Heart left ventricle (tissue), 16 donors: Measurements from ENCODE around the gene DYNC2LI1. TPM values are rescaled to one million over a fixed set of nuclear protein-coding genes. Genes with fewer than 3 reads are reported as not detected.

Source experiments
- ATAC-seq, 4 donors: fragments of 200-7000 bp; cut with Tn5 transposase; one replicate each; pipeline ENCODE4 v1.9.1; 2020 to 2022; ENCODE audit warnings: moderate library complexity in 4 of 4, mild to moderate bottlenecking in 3 of 4, moderate number of reproducible peaks in 1 of 4
- DNase-seq, 5 donors: peaks; one replicate each; pipeline ENCODE4 v3.0.0-alpha.2; 2020
- H3K27ac ChIP-seq, 12 donors: fragments of 200-600 bp; sonication (generic) in 4 of 12; one replicate each; pipeline versions ENCODE4 v1.5.0 to v1.8.0; 2016 to 2022; ENCODE audit warnings: mild to moderate bottlenecking in 2 of 12
- H3K27me3 ChIP-seq, 9 donors: fragments of 200-600 bp; sonication (generic) in 2 of 9; one replicate each; pipeline versions ENCODE4 v1.5.1 to v1.8.0; 2016 to 2022; ENCODE audit warnings: mild to moderate bottlenecking in 3 of 9
- H3K36me3 ChIP-seq, 9 donors: fragments of 200-600 bp; sonication (generic) in 2 of 9; one replicate each; pipeline versions ENCODE4 v1.5.0 to v1.8.0; 2018 to 2022; ENCODE audit warnings: mild to moderate bottlenecking in 2 of 9
- H3K4me1 ChIP-seq, 12 donors: fragments of 200-600 bp; sonication (generic) in 4 of 12; one replicate each; pipeline versions ENCODE4 v1.5.0 to v1.8.0; 2016 to 2022; ENCODE audit warnings: mild to moderate bottlenecking in 3 of 12
- H3K4me3 ChIP-seq, 12 donors: fragments of 200-600 bp; sonication (generic) in 4 of 12; one replicate each; pipeline versions ENCODE4 v1.5.0 to v1.8.0; 2017 to 2022; ENCODE audit warnings: mild to moderate bottlenecking in 9 of 12, moderate library complexity in 4 of 12
- H3K9me3 ChIP-seq, 12 donors: fragments of 200-600 bp; sonication (generic) in 4 of 12; one replicate each; pipeline versions ENCODE4 v1.5.0 to v1.8.0; 2016 to 2022; ENCODE audit warnings: mild to moderate bottlenecking in 1 of 12
- POLR2A ChIP-seq, 2 donors: fragments of 450-650 bp; IDR thresholded peaks; one replicate each; pipeline ENCODE4 v1.6.1; 2017; ENCODE audit warnings: antibody characterized with exemption in 2 of 2, mild to moderate bottlenecking in 2 of 2, moderate library complexity in 2 of 2
- WGBS, 4 donors: extraction: QIAGEN DNeasy Blood & Tissue Kit in 2 of 4; methylation state at CpG; one replicate each; pipeline versions ENCODE4 v1.1.5 to v1.1.7; 2013 to 2018; 5-methylcytosine and 5-hydroxymethylcytosine counted together
- intact Hi-C, 10 donors: fragments of 100-400 bp; cut with DNase I; formaldehyde crosslinking; loops; one replicate each; pipeline versions ENCODE4 v1.11.1 to v1.14.2; 2022
- polyA plus RNA-seq, 2 donors: library from polyadenylated mRNA; stranded (reverse); fragments of 200-250 nt; gene quantifications; one replicate each; pipeline ENCODE4 v1.2.3, GENCODE V29; 2013
- total RNA-seq, 9 donors: library from RNA; depleted of rRNA in 2 of 9; stranded (reverse); fragments of >200 nt in 2 of 9; fragmentation: NEBNext Ultra II Directional in 3 of 9; extraction: Animal tissue kit (Norgen Biotek cat#: 25700) in 3 of 9; gene quantifications; one replicate each; pipeline versions ENCODE4 v1.1.0 to v1.2.4, GENCODE V29; 2016 to 2023
- TF ChIP-seq, protein P1 (sequence below), 12 donors: fragments of 200-600 bp; sonication (generic) in 4 of 12; IDR thresholded peaks; one replicate each; pipeline versions ENCODE4 v1.5.0 to v1.8.0; 2018 to 2022; ENCODE audit warnings: antibody characterized with exemption in 12 of 12, mild to moderate bottlenecking in 5 of 12
- donor health status: ischemic (EF 13 %, LVEDD 7.1; RV severe dilation, severe dysfunction).
- donor health status: healthy with polysubstance abuse.
- donor health status: DM: no; HTN: yes; CAD: no.
- donor health status: DM: no; HTN: no; CAD: no.
- donor health status: ischemic (EF 25% LVEDD 6.9; RV normal size, moderate dysfunction).
- donor health status: ischemic (EF 25% LVEDD 5.7; RV mildly dilated, moderate dysfunction).
- donor health status: healthy.
- donor health status: DM: yes; HTN: yes; CAD: no.
- donor health status: ischemic (EF 35%, LVEDD 5.7; RV mildly dilated, moderate dysfunction).
- donor health status: nonischemic (EF 11% LVEDD 7.7; RV severe dilation, severe dysfunction).
- donor health status: DM: yes; HTN: yes; CAD: no.
- donor health status: PGD.
- donor health status: ischemic (EF 29% LVEDD 5.4; RV normal size, mild dysfunction).
- donor health status: nonischemic (EF 23%, LVEDD 6.1; RV moderate dilation, normal function).

DYNC2LI1 gene
- total and polyA plus RNA-seq, 11 donors = 4.8 to 17.8 (median 9.6) TPM

- no peak for DNase-seq
- Histone ChIP-seq H3K4me3 (no peak overlapping the region), H3K36me3 (no peaks in the 10 kb centered on the region), H3K4me1 (peaks cover 0 to 10% (median 0%) of the 10 kb centered on the region in 12 donors), H3K27me3 (peaks cover 0 to 4% (median 0%) of the 10 kb centered on the region in 9 donors), H3K9me3 (no peaks in the 10 kb centered on the region), H3K27ac (no peak overlapping the region)
- WGBS, 4 donors = 84 to 88% (median 86%) methylated on average over 7 of the region's 7 CpGs
- no peak for TF ChIP-seq POLR2A (IDR thresholded peaks at IDR 0.05)
- TF ChIP-seq, protein P1, sequence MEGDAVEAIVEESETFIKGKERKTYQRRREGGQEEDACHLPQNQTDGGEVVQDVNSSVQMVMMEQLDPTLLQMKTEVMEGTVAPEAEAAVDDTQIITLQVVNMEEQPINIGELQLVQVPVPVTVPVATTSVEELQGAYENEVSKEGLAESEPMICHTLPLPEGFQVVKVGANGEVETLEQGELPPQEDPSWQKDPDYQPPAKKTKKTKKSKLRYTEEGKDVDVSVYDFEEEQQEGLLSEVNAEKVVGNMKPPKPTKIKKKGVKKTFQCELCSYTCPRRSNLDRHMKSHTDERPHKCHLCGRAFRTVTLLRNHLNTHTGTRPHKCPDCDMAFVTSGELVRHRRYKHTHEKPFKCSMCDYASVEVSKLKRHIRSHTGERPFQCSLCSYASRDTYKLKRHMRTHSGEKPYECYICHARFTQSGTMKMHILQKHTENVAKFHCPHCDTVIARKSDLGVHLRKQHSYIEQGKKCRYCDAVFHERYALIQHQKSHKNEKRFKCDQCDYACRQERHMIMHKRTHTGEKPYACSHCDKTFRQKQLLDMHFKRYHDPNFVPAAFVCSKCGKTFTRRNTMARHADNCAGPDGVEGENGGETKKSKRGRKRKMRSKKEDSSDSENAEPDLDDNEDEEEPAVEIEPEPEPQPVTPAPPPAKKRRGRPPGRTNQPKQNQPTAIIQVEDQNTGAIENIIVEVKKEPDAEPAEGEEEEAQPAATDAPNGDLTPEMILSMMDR (IDR thresholded peaks at IDR 0.05) = no peak
- no peak for ATAC-seq
- intact Hi-C loops = no loop called here
Observed at GRCh38 chr2:43819491-43820163, 45.8 kb downstream of the DYNC2LI1 start.

- no peaks in the 10 kb centered on the region for H3K9me3 ChIP-seq
- peaks cover 0 to 7% (median 0%) of the 10 kb centered on the region in 9 donors for H3K27me3 ChIP-seq
- DNase-seq = no peak
- no peak overlapping the region for H3K27ac ChIP-seq
- WGBS, 4 donors = 70 to 79% (median 74%) methylated on average over 4 to 7 of the region's 7 CpGs
- intact Hi-C loops = no loop called here
- no peak overlapping the region for H3K4me3 ChIP-seq
- no peaks in the 10 kb centered on the region for H3K36me3 ChIP-seq
- TF ChIP-seq POLR2A (IDR thresholded peaks at IDR 0.05) = no peak
- TF ChIP-seq, protein P1 (IDR thresholded peaks at IDR 0.05) = no peak
- no peak for ATAC-seq
- peaks cover 0 to 10% (median 0%) of the 10 kb centered on the region in 12 donors for H3K4me1 ChIP-seq
Observed at GRCh38 chr2:43822839-43823238, 49.0 kb downstream of the DYNC2LI1 start.

- DNase-seq (no peak), ATAC-seq (no peak)
- no peak for TF ChIP-seq POLR2A (IDR thresholded peaks at IDR 0.05)
- TF ChIP-seq, protein P1 (IDR thresholded peaks at IDR 0.05) = no peak
- Histone ChIP-seq H3K36me3 (no peaks in the 10 kb centered on the region), H3K27me3 (peaks cover 0 to 7% (median 0%) of the 10 kb centered on the region in 9 donors), H3K4me1 (peaks cover 0 to 5% (median 0%) of the 10 kb centered on the region in 12 donors), H3K27ac (no peak overlapping the region), H3K9me3 (no peaks in the 10 kb centered on the region), H3K4me3 (no peak overlapping the region)
- WGBS, 4 donors = 86 to 91% (median 90%) methylated on average over 11 of the region's 11 CpGs
- intact Hi-C loops = no loop called here
Observed at GRCh38 chr2:43823751-43824150, 49.9 kb downstream of the DYNC2LI1 start.

- DNase-seq (no peak), ATAC-seq (no peak)
- peaks cover 0 to 8% (median 0%) of the 10 kb centered on the region in 9 donors for H3K27me3 ChIP-seq
- no peaks in the 10 kb centered on the region for H3K9me3 ChIP-seq
- H3K4me3 ChIP-seq = no peak overlapping the region
- intact Hi-C loops = no loop called here
- TF ChIP-seq, protein P1 (IDR thresholded peaks at IDR 0.05) = no peak
- no peak for TF ChIP-seq POLR2A (IDR thresholded peaks at IDR 0.05)
- no peaks in the 10 kb centered on the region for H3K36me3 ChIP-seq
- H3K27ac ChIP-seq = no peak overlapping the region
- H3K4me1 ChIP-seq = no peaks in the 10 kb centered on the region
- WGBS, 4 donors = 84 to 93% (median 91%) methylated on average over 2 of the region's 2 CpGs
Observed at GRCh38 chr2:43824512-43824911, 50.7 kb downstream of the DYNC2LI1 start.
